H9 (cell line): ENCODE measurements around the gene ROBO1. TPM values are rescaled to one million over a fixed set of nuclear protein-coding genes. Genes with fewer than 3 reads are reported as not detected.

ENCODE experiments used
- DNase-seq: peaks from one replicate; pipeline ENCODE4 v3.0.0-alpha.2; 2017
- H2AFZ ChIP-seq: one replicate; pipeline ENCODE4 v1.6.1; 2013; ENCODE audit warnings: mild to moderate bottlenecking, low read length, control low read depth, moderate library complexity
- H2AK5ac ChIP-seq: 2 replicates; pipeline ENCODE4 v1.6.1; 2013; ENCODE audit warnings: low read length, control low read depth, mixed read lengths; ENCODE audit not compliant: insufficient read length
- H2BK120ac ChIP-seq: one replicate; pipeline ENCODE4 v1.6.1; 2013; ENCODE audit warnings: low read depth, mild to moderate bottlenecking, low read length, control low read depth, inconsistent platforms; ENCODE audit not compliant: poor library complexity, severe bottlenecking
- H2BK12ac ChIP-seq: 2 replicates; pipeline ENCODE4 v1.6.1; 2013; ENCODE audit warnings: low read length, control low read depth, mixed read lengths, low read depth; ENCODE audit not compliant: insufficient read length
- H2BK15ac ChIP-seq: 2 replicates; pipeline ENCODE4 v1.6.1; 2013; ENCODE audit warnings: low read depth, low read length, control low read depth
- H2BK20ac ChIP-seq: one replicate; pipeline ENCODE4 v1.6.1; 2013; ENCODE audit warnings: low read depth, mild to moderate bottlenecking, low read length, control low read depth, inconsistent platforms; ENCODE audit not compliant: poor library complexity, severe bottlenecking
- H2BK5ac ChIP-seq: 2 replicates; pipeline ENCODE4 v1.6.1; 2013; ENCODE audit warnings: low read length, control low read depth, mixed read lengths; ENCODE audit not compliant: insufficient read length
- H3K14ac ChIP-seq: 2 replicates; pipeline ENCODE4 v1.6.1; 2013; ENCODE audit warnings: low read length, control low read depth; ENCODE audit not compliant: insufficient read depth
- H3K18ac ChIP-seq: 2 replicates; pipeline ENCODE4 v1.6.1; 2013; ENCODE audit warnings: low read depth, mild to moderate bottlenecking, mixed read lengths, low read length, control low read depth; ENCODE audit not compliant: insufficient read length
- H3K23ac ChIP-seq: 2 replicates; pipeline ENCODE4 v1.6.1; 2013; ENCODE audit warnings: low read length, control low read depth, mixed read lengths, low read depth; ENCODE audit not compliant: insufficient read length
- H3K23me2 ChIP-seq: 2 replicates; pipeline ENCODE4 v1.6.1; 2013; ENCODE audit warnings: low read depth, mild to moderate bottlenecking, mixed read lengths, low read length, control low read depth; ENCODE audit not compliant: insufficient read length, poor library complexity, severe bottlenecking
- H3K27ac ChIP-seq: 2 replicates; pipeline ENCODE4 v1.5.1; 2013; ENCODE audit warnings: low read length, control low read depth, mixed read lengths, low read depth; ENCODE audit not compliant: insufficient read length
- H3K27me3 ChIP-seq: 2 replicates; pipeline ENCODE4 v1.6.1; 2013; ENCODE audit warnings: low read length, control low read depth, inconsistent platforms; ENCODE audit not compliant: insufficient read depth
- H3K4ac ChIP-seq: 2 replicates; pipeline ENCODE4 v1.6.1; 2013; ENCODE audit warnings: low read depth, mild to moderate bottlenecking, control low read depth, inconsistent platforms, low read length, moderate library complexity
- H3K4me1 ChIP-seq: 2 replicates; pipeline ENCODE4 v1.6.1; 2013; ENCODE audit warnings: low read length, control low read depth, inconsistent platforms; ENCODE audit not compliant: insufficient read depth
- H3K4me2 ChIP-seq: 2 replicates; pipeline ENCODE4 v1.6.1; 2013; ENCODE audit warnings: low read length, control low read depth, mixed read lengths; ENCODE audit not compliant: insufficient read length, insufficient read depth
- H3K56ac ChIP-seq: 2 replicates; pipeline ENCODE4 v1.6.1; 2013; ENCODE audit warnings: low read depth, mild to moderate bottlenecking, mixed read lengths, low read length, control low read depth; ENCODE audit not compliant: insufficient read length
- H3K79me1 ChIP-seq: 2 replicates; pipeline ENCODE4 v1.6.1; 2013; ENCODE audit warnings: low read depth, mild to moderate bottlenecking, moderate library complexity, low read length, control low read depth, inconsistent platforms; ENCODE audit not compliant: insufficient read depth, poor library complexity, severe bottlenecking
- H3K79me2 ChIP-seq: 2 replicates; pipeline ENCODE4 v1.6.1; 2013; ENCODE audit warnings: low read length, control low read depth, inconsistent platforms; ENCODE audit not compliant: insufficient read depth
- H3K9ac ChIP-seq: 2 replicates; pipeline ENCODE4 v1.6.1; 2013; ENCODE audit warnings: low read length, control low read depth, mixed read lengths; ENCODE audit not compliant: insufficient read length; ENCODE audit errors: extremely low read depth
- H3K9me3 ChIP-seq: one replicate; pipeline ENCODE4 v1.6.1; 2013; ENCODE audit warnings: low read depth, low read length, inconsistent platforms; ENCODE audit not compliant: control insufficient read depth
- H3T11ph ChIP-seq: one replicate; pipeline ENCODE4 v1.6.1; 2013; ENCODE audit warnings: mild to moderate bottlenecking, low read length, control low read depth, inconsistent platforms
- H4K20me1 ChIP-seq: one replicate; pipeline ENCODE4 v1.6.1; 2013; ENCODE audit not compliant: control insufficient read depth, insufficient read length, insufficient read depth
- H4K5ac ChIP-seq: 2 replicates; pipeline ENCODE4 v1.6.1; 2013; ENCODE audit warnings: low read depth, mild to moderate bottlenecking, mixed read lengths, low read length, control low read depth; ENCODE audit not compliant: insufficient read length
- H4K8ac ChIP-seq: replicated peaks from 2 replicates; pipeline ENCODE4 v1.6.1; 2013; ENCODE audit warnings: low read length, control low read depth, mixed read lengths, low read depth; ENCODE audit not compliant: insufficient read length
- H4K91ac ChIP-seq: 2 replicates; pipeline ENCODE4 v1.6.1; 2013; ENCODE audit warnings: low read depth, mild to moderate bottlenecking, moderate library complexity, mixed read lengths, low read length, control low read depth; ENCODE audit not compliant: insufficient read length
- H3K27ac Mint-ChIP-seq, 3 experiments: 2 replicates in 2 of 3; 3 replicates in 1 of 3; pipeline ENCODE4 v1.8.0; 2020 to 2021; ENCODE audit warnings: mixed read lengths in 3 of 3, mild to moderate bottlenecking in 1 of 3, moderate library complexity in 1 of 3
- H3K27me3 Mint-ChIP-seq: 2 replicates; pipeline ENCODE4 v1.8.0; 2021; ENCODE audit warnings: low read depth, mild to moderate bottlenecking, moderate library complexity, mixed read lengths
- H3K36me3 Mint-ChIP-seq, 3 experiments: 2 replicates in 2 of 3; 3 replicates in 1 of 3; pipeline ENCODE4 v1.8.0; 2020 to 2021; ENCODE audit warnings: low read depth in 3 of 3, mixed read lengths in 3 of 3; ENCODE audit not compliant: insufficient read depth in 1 of 3
- H3K4me1 Mint-ChIP-seq, 2 experiments: 2 replicates each; pipeline ENCODE4 v1.8.0; 2020; ENCODE audit warnings: mixed read lengths in 2 of 2
- H3K4me3 Mint-ChIP-seq, 2 experiments: 2 replicates in 1 of 2; 3 replicates in 1 of 2; pipeline ENCODE4 v1.8.0; 2020 to 2021; ENCODE audit warnings: mild to moderate bottlenecking in 2 of 2, mixed read lengths in 2 of 2, moderate library complexity in 1 of 2
- H3K9me3 Mint-ChIP-seq, 2 experiments: 2 replicates in 1 of 2; 3 replicates in 1 of 2; pipeline ENCODE4 v1.8.0; 2020; ENCODE audit warnings: mild to moderate bottlenecking in 2 of 2, mixed read lengths in 2 of 2, moderate library complexity in 1 of 2
- CTCF ChIP-seq: fragments of 200-600 bp; sonication (generic); conservative IDR thresholded peaks from 3 replicates; pipeline ENCODE4 v1.8.0; 2021; ENCODE audit warnings: antibody characterized with exemption, mild to moderate bottlenecking
- WGBS: extraction: QIAGEN DNeasy Blood & Tissue Kit; methylation state at CpG from one replicate; pipeline ENCODE4 v1.1.7; 2013; ENCODE audit warnings: missing lambda C conversion rate, low lambda C conversion rate, mixed read lengths; ENCODE audit not compliant: insufficient read length; ENCODE audit errors: extremely low coverage; 5-methylcytosine and 5-hydroxymethylcytosine counted together
- total RNA-seq: library from RNA; stranded (reverse); gene quantifications from 2 replicates; pipeline ENCODE4 v1.2.1, GENCODE V29; 2021

ROBO1 gene
- total RNA-seq, 1 experiment from 2014 or later, result 62.7 TPM

- no peak overlapping the region for H3K27ac ChIP-seq
These were observed 827.2 kb downstream of the ROBO1 start for GRCh38 chr3:78940626-78941025.

More at GRCh38 chr3:78940626-78941025, 827.2 kb downstream of the ROBO1 start:
- Mint-ChIP-seq H3K27me3 (no peaks in the 10 kb centered on the region), H3K4me3 (no peak overlapping the region), H3K4me1 (0 out of 4 replicates have a peak, but pooled peaks cover 0 to 2% of the 10 kb centered on the region in 2 experiments), H3K36me3 (peaks cover 25 to 45% (median 35%) of the 10 kb centered on the region in 3 experiments), H3K9me3 (peaks cover 29% of the 10 kb centered on the region in 2 experiments), H3K27ac (no peak overlapping the region)
- no peak overlapping the region for H3K4me2 ChIP-seq
- no peak overlapping the region for H2BK12ac ChIP-seq
- H4K20me1 ChIP-seq, result no peaks in the 10 kb centered on the region
- H2BK20ac ChIP-seq, result no peak overlapping the region
- H3T11ph ChIP-seq, result no peak overlapping the region
- H2AFZ ChIP-seq, result no peak overlapping the region
- H4K5ac ChIP-seq, result no peak overlapping the region
- H4K91ac ChIP-seq, result no peak overlapping the region
- peaks cover 3% of the 10 kb centered on the region for H3K79me1 ChIP-seq
- H3K9me3 ChIP-seq, result peaks cover 14% of the 10 kb centered on the region
- WGBS, result no CpG with 5 or more reads among the region's 4 CpGs
- no peak overlapping the region for H2AK5ac ChIP-seq
- H3K23ac ChIP-seq, result no peak overlapping the region
- no peak overlapping the region for H3K56ac ChIP-seq
- no peak overlapping the region for H4K8ac ChIP-seq
- H3K27me3 ChIP-seq, result no peaks in the 10 kb centered on the region
- no peaks in the 10 kb centered on the region for H3K79me2 ChIP-seq
- no peak for TF ChIP-seq CTCF
- H3K14ac ChIP-seq, result no peak overlapping the region
- no peak overlapping the region for H2BK120ac ChIP-seq
- H2BK15ac ChIP-seq, result no peak overlapping the region
- H3K23me2 ChIP-seq, result no peaks in the 10 kb centered on the region
- no peak overlapping the region for H3K4ac ChIP-seq
- H3K9ac ChIP-seq, result no peak overlapping the region
- DNase-seq, result no peak
- H2BK5ac ChIP-seq, result no peak overlapping the region
- no peaks in the 10 kb centered on the region for H3K4me1 ChIP-seq
- no peak overlapping the region for H3K18ac ChIP-seq
